ENCODE measurements around the gene ARHGEF28.

The ARHGEF28 gene

GRCh38 chr5:73663161-73663859, 37.3 kb downstream of the ARHGEF28 start:
- no peak for TF ChIP-seq PPARA (CRISPR knock-in tag; IDR thresholded peaks at IDR 0.05; ENCODE audit: borderline replicate concordance)
- no peak for TF ChIP-seq GLIS3 (CRISPR knock-in tag; IDR thresholded peaks at IDR 0.05)
- no peak for TF ChIP-seq POU6F1 (CRISPR knock-in tag; IDR thresholded peaks at IDR 0.05; ENCODE audit: borderline replicate concordance, low read depth)
- TF ChIP-seq TSHZ2 (CRISPR knock-in tag; IDR thresholded peaks at IDR 0.05): no peak
- TF ChIP-seq SNAI2 (CRISPR knock-in tag; IDR thresholded peaks at IDR 0.05): no peak
- TF ChIP-seq CSDC2 (CRISPR knock-in tag; IDR thresholded peaks at IDR 0.05): no peak
- ATAC-seq: no peak

GRCh38 chr5:73663860-73664240, 37.9 kb downstream of the ARHGEF28 start:
- TF ChIP-seq CSRNP3 (CRISPR knock-in tag; IDR thresholded peaks at IDR 0.05) (no peak), ZFP30 (CRISPR knock-in tag; IDR thresholded peaks at IDR 0.05) (no peak), TCF4 (CRISPR knock-in tag; IDR thresholded peaks at IDR 0.05; ENCODE audit: borderline replicate concordance) (no peak), ZNF70 (CRISPR knock-in tag; IDR thresholded peaks at IDR 0.05) (no peak), ZNF8 (CRISPR knock-in tag; IDR thresholded peaks at IDR 0.05) (no peak), PATZ1 (CRISPR knock-in tag; IDR thresholded peaks at IDR 0.05; ENCODE audit: borderline replicate concordance) (no peak)
- no peak for ATAC-seq

GRCh38 chr5:73664796-73665195, 38.8 kb downstream of the ARHGEF28 start:
- no peak for ATAC-seq
- no peak for TF ChIP-seq ARNTL (CRISPR knock-in tag; IDR thresholded peaks at IDR 0.05; ENCODE audit: borderline replicate concordance, low read depth)
- TF ChIP-seq ISL1 (CRISPR knock-in tag; IDR thresholded peaks at IDR 0.05): no peak
- no peak for TF ChIP-seq POU6F1 (CRISPR knock-in tag; IDR thresholded peaks at IDR 0.05; ENCODE audit: borderline replicate concordance, low read depth)

GRCh38 chr5:73666891-73667290, 40.9 kb downstream of the ARHGEF28 start:
- ATAC-seq: no peak
- TF ChIP-seq CREB5 (CRISPR knock-in tag; IDR thresholded peaks at IDR 0.05; ENCODE audit: low read depth): no peak
- no peak for TF ChIP-seq ZC3H10 (CRISPR knock-in tag; IDR thresholded peaks at IDR 0.05)
- TF ChIP-seq TCF4 (CRISPR knock-in tag; IDR thresholded peaks at IDR 0.05; ENCODE audit: borderline replicate concordance): no peak
- no peak for TF ChIP-seq ZNF70 (CRISPR knock-in tag; IDR thresholded peaks at IDR 0.05)
- no peak for TF ChIP-seq GLIS3 (CRISPR knock-in tag; IDR thresholded peaks at IDR 0.05)
- no peak for TF ChIP-seq TOX (CRISPR knock-in tag; IDR thresholded peaks at IDR 0.05; ENCODE audit: borderline replicate concordance)
- TF ChIP-seq SNAI2 (CRISPR knock-in tag; IDR thresholded peaks at IDR 0.05): no peak
- no peak for TF ChIP-seq ISL1 (CRISPR knock-in tag; IDR thresholded peaks at IDR 0.05)
- no peak for TF ChIP-seq RARB (CRISPR knock-in tag; IDR thresholded peaks at IDR 0.05)
- no peak for TF ChIP-seq BACH2 (CRISPR knock-in tag; IDR thresholded peaks at IDR 0.05; ENCODE audit: borderline replicate concordance)
- no peak for TF ChIP-seq ESRRG (CRISPR knock-in tag; IDR thresholded peaks at IDR 0.05)
- TF ChIP-seq ARNTL (CRISPR knock-in tag; IDR thresholded peaks at IDR 0.05; ENCODE audit: borderline replicate concordance, low read depth): no peak
- no peak for TF ChIP-seq ZFP3 (CRISPR knock-in tag; IDR thresholded peaks at IDR 0.05)
- no peak for TF ChIP-seq ZNF565 (CRISPR knock-in tag; conservative IDR thresholded peaks at IDR 0.05; ENCODE audit: low read depth)
- TF ChIP-seq PATZ1 (CRISPR knock-in tag; IDR thresholded peaks at IDR 0.05; ENCODE audit: borderline replicate concordance): no peak
- TF ChIP-seq ZFP30 (CRISPR knock-in tag; IDR thresholded peaks at IDR 0.05): no peak
